CD4-positive, alpha-beta T cell treated with Interleukin-17A for 4 hours (primary cell): Measurements from ENCODE around the gene MTMR2.

Source experiments
- DNase-seq: peaks from one replicate; pipeline ENCODE4 v3.0.0-alpha.2; 2020; ENCODE audit warnings: mixed read lengths

The MTMR2 gene

GRCh38 chr11:95923728-95924413 lies at the start of gene MTMR2:
Gene MTMR2 (minus strand): TSS chr11:95924107. CDS start chr11:95923954, 153 bp downstream.
- peak; percentile 61 for DNase-seq

DNA sequence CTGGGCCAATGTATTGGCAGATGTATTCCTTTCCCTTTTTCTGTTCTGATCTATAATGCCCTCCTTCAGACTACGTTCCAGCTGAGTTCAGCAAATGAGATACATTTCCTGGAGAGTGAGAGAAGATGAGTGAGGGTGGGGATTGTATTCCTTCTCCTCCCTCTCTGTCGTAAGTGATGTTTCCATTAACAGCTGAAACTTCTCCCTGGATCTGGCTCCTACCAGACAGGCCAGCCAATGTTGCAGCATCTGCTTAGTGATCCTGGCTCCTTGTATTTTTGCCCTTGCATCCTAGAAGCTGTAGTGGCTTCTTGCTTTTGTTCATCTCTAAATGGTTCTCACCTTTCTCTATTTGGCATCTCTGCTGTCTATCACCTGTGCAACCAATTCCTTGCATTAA lies 48.2 kb upstream of the MTMR2 start:
- no peak for DNase-seq

DNA sequence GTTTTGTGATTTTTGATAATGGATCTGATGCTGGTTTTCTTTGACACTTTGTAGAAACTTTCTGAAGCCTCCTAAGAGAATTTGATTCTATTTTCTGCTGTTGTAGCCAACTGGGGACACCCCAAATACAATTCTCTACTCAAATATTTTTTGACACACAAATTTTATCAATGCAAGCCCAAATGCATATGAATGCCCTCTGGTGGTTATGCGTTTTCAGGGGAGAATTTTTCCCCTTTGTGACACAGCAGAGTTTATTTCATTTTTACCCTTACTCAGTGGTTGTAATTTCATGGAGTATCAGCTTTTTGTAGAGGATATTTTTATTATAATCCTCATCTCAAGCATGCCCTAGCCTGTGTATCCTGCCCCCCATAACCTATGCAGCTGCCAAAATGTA lies 44.7 kb upstream of the MTMR2 start:
- no peak for DNase-seq

DNA sequence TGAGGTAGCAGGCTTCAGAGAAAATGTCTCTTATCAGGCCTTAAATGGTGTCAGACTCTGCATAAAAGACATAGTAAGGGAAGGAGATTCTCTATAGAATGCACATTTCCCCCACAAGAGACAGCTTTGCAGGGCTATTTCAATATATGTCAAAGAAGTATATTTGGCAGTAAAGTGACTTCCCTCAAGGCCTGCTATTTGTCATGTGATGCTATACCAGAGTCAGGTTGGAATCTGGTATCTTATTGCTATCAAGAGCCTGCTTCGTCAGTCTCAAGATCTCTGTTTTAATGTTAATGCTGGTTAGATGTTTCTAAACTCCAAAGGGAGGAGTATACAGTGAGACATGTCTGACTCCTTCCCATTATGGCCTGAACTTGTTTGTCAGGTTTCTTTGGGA lies 40.4 kb upstream of the MTMR2 start:
- no peak for DNase-seq

- no peak for DNase-seq
Observed at GRCh38 chr11:95961758-95962157, 37.9 kb upstream of the MTMR2 start.

GRCh38 chr11:95950905-95951304 lies 27.0 kb upstream of the MTMR2 start:
- DNase-seq: no peak

DNA sequence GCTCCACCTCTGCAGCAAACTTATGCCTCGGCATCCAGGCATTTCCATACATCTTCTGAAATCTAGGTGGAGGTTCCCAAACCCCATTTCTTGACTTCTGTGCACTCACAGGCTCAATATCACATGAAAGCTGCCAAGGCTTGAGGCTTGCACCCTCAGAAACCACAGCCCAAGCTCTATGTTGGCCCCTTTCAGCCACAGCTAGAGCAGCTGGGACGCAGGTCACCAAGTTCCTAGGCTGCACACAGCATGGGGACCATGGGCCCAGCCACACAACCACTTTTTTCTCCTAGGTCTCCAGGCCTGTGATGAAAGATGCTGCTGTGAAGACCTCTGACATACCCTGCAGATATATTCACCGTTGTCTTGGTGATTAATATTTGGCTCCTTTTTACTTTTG lies 24.7 kb upstream of the MTMR2 start:
- no peak for DNase-seq

DNA sequence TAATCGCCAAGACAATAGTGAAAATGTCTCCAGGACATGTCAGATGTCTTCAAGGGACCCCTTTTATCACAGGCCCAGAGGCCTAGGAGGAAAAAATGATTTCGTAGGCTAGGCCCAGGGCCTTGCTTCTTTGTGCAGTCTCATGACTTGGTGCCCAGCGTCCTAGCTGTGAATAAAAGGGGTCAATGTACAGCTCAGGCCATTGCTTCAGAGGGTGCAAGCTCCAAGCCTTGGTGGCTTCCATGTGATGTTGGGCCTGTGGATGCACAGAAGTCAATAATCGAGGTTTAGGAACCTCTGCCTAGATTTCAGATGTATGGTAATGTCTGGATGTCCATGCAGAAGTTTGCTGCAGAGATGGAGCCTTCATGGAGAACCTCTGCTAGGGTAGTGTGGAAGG lies 20.7 kb upstream of the MTMR2 start:
- no peak for DNase-seq

DNA sequence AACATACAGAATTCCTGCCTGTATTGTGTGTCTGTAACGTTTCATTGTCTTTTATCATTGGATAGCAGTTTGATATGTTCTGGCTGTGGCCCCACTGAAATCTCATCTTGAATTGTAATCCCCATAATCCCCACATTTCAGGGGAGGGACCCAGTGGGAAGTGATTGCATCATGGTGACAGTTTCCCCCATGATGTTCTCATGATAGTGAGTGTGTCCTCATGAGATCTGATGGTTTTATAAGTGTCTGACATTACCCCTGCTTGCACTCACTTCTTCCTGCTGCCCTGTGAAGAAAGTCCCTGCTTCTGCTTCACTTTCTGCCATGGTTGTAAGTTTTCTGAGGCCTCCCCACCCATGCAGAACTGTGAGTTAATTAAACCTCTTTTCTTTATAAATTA lies 19.6 kb upstream of the MTMR2 start:
- DNase-seq: no peak

GRCh38 chr11:95939091-95939490 lies 15.2 kb upstream of the MTMR2 start:
- DNase-seq: no peak

GRCh38 chr11:95937358-95937757 lies 13.5 kb upstream of the MTMR2 start:
- no peak for DNase-seq

DNA sequence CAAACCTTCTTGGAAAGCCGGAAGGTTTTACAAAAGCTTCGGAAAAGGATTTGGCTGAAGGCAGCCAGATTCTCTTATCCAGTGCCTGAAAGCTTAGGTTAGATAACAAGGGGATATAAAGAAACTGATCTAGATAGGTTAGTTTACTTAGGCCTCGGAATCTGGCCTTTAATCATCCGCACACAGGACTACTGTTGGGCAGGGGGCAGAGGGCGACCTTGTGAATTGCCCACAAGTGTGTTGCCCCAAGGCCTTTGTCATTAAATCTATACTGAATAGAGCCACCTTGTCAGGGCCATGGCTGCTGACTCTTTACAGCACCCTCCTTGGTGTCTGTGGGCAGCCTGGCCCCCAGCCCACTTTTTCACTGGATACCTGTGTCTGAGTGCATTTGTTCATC lies 9.7 kb upstream of the MTMR2 start:
- DNase-seq: no peak

GRCh38 chr11:95931916-95932315 lies 8.0 kb upstream of the MTMR2 start:
- no peak for DNase-seq

DNA sequence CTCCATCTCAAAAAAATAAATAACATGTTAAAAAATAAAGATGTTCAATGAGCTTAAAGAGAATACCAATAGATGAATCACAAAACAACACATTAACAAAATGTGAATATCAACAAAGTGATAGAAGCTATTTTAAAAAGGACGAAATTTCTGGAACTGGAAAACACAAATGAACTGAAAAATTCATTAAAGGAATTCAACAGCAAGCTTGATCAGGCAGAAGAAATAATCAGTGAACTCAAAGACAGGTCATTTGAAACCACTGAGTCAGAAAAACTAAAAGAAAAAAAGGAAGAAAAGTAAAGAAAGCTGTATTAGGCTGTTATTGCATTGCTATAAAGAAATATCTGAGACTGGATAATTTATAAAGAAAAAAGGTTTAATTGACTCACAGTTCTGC lies 7.0 kb upstream of the MTMR2 start:
- DNase-seq: no peak

- DNase-seq: no peak
Observed at GRCh38 chr11:95926726-95927125, 2.8 kb upstream of the MTMR2 start.

DNA sequence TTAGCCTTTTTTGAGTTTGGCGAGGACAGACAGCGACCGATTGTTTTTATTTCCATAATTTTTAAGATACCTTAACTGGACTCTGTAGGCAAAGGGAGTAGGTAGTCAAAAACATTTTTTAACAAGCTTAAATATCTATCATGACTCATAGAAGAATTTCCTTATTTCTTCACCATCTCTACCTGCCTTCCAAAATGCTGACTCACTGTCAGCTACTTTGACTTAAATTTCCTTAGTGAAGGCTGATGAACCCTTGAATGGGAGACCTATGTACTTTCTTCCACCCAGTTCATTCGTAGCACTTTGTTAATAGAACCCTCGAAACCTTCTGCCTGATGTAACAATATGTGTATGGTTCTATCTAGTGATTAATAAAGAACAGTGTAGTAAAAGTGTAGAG lies 1.1 kb upstream of the MTMR2 start:
- DNase-seq: no peak

- DNase-seq: no peak
Observed at GRCh38 chr11:95924414-95924760, 480 bp upstream of the MTMR2 start.

DNA sequence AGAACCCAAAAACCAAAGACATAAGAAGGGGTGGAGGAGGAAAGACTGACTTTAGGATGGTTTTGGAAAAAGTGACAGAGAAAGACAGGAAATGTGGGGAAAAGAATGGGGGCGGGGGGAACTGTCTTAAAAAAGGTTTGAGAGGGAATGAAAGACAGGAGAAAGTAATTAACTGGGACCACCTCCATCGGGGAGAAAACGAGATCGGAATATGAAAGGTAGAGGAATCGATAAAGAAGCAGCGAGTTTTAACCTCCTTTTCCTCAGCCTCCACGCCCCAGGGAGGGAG lies 524 bp downstream of the MTMR2 start:
- no peak for DNase-seq

DNA sequence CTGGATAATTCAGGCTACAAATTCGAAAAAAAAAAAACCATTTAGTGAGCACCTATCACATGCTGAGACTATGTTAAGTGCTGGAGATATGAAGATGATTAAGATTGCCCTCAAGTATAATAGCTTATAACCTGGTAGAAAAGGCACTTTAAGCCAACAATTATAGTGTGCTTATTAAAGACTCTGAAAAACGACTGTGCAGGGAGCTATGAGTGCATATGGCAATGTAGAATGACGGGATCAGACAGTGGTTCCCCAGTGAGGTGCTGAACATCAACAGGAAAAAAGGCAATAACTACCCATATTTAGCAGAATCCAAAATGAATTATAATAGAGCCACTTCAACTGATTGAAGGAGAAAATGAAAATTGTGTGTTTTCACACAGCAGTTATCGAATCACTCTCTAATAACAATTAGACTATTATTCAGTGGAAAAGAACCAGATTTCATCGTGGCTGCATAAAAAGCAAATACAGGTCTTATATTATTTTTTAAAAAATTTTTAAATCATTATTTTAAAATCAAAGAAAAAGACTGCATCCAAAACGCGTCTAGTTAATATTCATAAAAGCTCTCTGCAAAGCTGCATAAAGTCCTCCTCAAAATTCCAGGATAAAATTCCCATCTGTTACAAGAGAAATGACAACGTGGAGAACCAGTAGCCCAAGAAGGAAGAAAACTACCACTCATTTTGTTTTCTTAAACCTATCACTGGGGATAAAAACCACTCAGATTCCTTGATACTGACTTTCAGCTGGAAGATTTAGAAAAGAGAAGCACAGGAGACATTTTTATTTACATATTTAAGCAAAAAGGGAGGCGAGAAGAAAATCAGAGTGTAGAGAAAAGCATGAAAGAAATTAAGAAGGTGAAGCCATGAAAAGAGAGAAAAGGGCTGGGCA lies 1.1 kb downstream of the MTMR2 start:
- no peak for DNase-seq

- DNase-seq: no peak
Observed at GRCh38 chr11:95922099-95922498, 1.8 kb downstream of the MTMR2 start.

DNA sequence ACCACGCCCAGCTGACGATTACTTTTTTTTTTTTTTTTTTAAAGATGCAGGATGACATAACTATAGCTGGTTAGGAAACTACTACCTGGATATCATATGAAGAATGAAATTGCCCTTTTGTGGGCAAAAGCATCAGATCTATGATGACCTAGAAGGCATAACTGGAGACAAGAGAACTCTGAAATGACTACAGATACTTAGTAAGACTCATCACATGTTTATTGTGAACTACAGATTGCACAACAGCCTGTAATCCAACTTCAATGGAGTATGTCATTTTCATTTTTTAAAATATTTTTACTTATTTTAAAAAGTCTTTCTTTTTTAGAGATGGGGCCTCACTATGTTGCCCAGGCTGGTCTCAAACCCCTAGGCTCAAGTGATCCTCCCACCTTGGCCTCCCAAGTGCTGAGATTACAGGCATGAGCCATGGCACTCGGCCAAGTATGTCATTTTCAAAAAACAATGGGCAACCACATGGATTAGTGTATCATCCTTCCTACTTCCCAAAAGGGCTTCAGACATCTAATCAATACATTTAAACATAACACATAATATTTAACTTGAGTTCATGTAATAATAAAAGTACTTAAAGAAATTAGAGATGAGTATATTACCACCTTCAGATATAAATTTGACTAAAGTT lies 3.3 kb downstream of the MTMR2 start:
- DNase-seq: no peak

DNA sequence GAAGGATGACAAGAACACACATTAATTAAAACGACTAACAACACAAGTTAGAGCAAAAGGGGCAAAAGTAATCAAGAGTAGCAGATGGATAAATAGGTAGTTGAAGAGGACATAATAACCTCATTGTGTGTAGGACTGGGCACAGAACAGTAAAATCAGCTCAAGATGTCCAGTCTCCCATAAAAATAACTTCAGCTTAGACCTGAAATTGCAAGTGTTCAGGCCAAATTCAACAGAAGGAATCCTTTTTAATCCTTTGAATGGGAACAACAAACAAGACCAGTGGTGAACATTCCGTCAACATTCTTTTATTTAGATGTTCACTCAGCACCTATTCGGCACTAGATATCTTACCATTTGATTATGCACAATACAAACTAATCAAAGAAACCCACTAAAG lies 4.4 kb downstream of the MTMR2 start:
- DNase-seq: no peak

GRCh38 chr11:95918720-95919119 lies 5.2 kb downstream of the MTMR2 start:
- DNase-seq: no peak

DNA sequence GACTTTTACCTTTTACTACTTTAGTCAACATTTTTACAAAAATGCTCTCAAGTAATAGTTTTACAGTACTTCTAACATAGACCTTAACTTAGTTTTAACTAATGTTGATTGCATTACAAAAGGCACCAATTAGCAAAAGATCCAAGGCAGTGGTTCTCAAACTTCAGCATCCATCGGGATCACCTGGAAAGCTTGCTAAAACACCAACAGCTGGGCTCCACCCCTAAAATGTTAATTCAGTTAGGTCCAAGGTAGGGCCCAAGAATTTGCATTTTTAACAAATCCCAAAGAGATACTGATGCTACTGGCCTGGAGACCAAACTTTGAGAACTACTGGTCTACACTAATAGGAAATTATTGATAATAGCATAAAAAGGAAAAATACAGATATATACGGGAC lies 5.9 kb downstream of the MTMR2 start:
- DNase-seq: no peak
